HCT116 (cell line): ENCODE results near the gene FAM227A. TPM values are rescaled to one million over a fixed set of nuclear protein-coding genes. Genes with fewer than 3 reads are reported as not detected.

ENCODE experiments used
- ATAC-seq: fragments of 200-7000 bp; cut with Tn5 transposase; 2 replicates; pipeline ENCODE4 v1.9.1; 2020; ENCODE audit warnings: mild to moderate bottlenecking, moderate library complexity
- BruUV-seq: library from RNA; stranded (reverse); fragments of 400-500 nt; replicated peaks from 2 replicates; lab custom pipeline; 2021; lab: Mats Ljungman, UMichigan
- CTCF ChIA-PET: fragments of 300-600 bp; sonication (Branson Sonifier 250); formaldehyde crosslinking; loops from one replicate; lab custom pipeline; 2021; ENCODE audit warnings: antibody characterized with exemption; lab: Charles Lee
- POLR2A ChIA-PET: fragments of 300-600, 350-600 bp; sonication (Branson Sonifier 250); formaldehyde crosslinking; loops from one replicate; lab custom pipeline; 2021; ENCODE audit warnings: antibody characterized with exemption; lab: Charles Lee
- RAD21 ChIA-PET, 2 experiments: fragments of 300-600 bp; sonication (Branson Sonifier 250); formaldehyde crosslinking; loops; one replicate each; lab custom pipeline; 2023; ENCODE audit warnings: low total read pairs in 2 of 2; ENCODE audit not compliant: uncharacterized antibody in 2 of 2, unreplicated experiment in 2 of 2, low non-redundant PET in 1 of 2; lab: Charles Lee
- DNase-seq: peaks from one replicate; pipeline ENCODE4 v3.0.0-alpha.2; 2010; ENCODE audit warnings: low read depth, low spot score
- H2AFZ ChIP-seq: fragments of 200-600 bp; shearing (Covaris generic), sonication (generic); 2 replicates; pipeline ENCODE4 v1.6.1; 2017; ENCODE audit warnings: low read depth, mixed run types, mixed read lengths, antibody characterized with exemption, low read length; ENCODE audit not compliant: poor library complexity, severe bottlenecking
- H3K27ac ChIP-seq: 2 replicates; pipeline ENCODE4 v1.5.1; 2012; ENCODE audit warnings: low read depth, low read length
- H3K27me3 ChIP-seq: fragments of 200-600 bp; sonication (generic); 2 replicates; pipeline ENCODE4 v1.6.1; 2016; ENCODE audit warnings: mixed run types, low read length, mixed read lengths; ENCODE audit not compliant: insufficient read depth
- H3K36me3 ChIP-seq, 2 experiments: fragments of 200-500 bp in 1 of 2; fragments of 200-600 bp in 1 of 2; sonication (Bioruptor generic) in 1 of 2; sonication (generic) in 1 of 2; 2 replicates each; pipeline versions ENCODE4 v1.5.1 to v1.6.1; 2014 to 2016; ENCODE audit warnings: low read length in 2 of 2, inconsistent platforms in 1 of 2, mixed read lengths in 1 of 2, mixed run types in 1 of 2; ENCODE audit not compliant: insufficient read depth in 2 of 2, control insufficient read depth in 1 of 2
- H3K4me1 ChIP-seq, 2 experiments: fragments of 200-600 bp in 1 of 2; sonication (generic) in 1 of 2; 2 replicates each; pipeline versions ENCODE4 v1.5.1 to v1.6.1; 2012 to 2017; ENCODE audit warnings: low read length in 2 of 2, inconsistent platforms in 1 of 2, mild to moderate bottlenecking in 1 of 2, mixed read lengths in 1 of 2, mixed run types in 1 of 2, moderate library complexity in 1 of 2; ENCODE audit not compliant: insufficient read depth in 2 of 2, control insufficient read depth in 1 of 2
- H3K4me2 ChIP-seq: fragments of 200-600 bp; sonication (generic); 2 replicates; pipeline ENCODE4 v1.6.1; 2017; ENCODE audit warnings: mixed run types, low read length, mixed read lengths
- H3K4me3 ChIP-seq, 2 experiments: fragments of 200-600 bp in 1 of 2; sonication (generic) in 1 of 2; replicated peaks in 1 of 2; 2 replicates each; pipeline ENCODE4 v1.5.1; 2011 to 2016; ENCODE audit warnings: low read length in 2 of 2, control low read depth in 1 of 2, low read depth in 1 of 2, mild to moderate bottlenecking in 1 of 2, mixed read lengths in 1 of 2, mixed run types in 1 of 2
- H3K79me2 ChIP-seq: fragments of 200-600 bp; sonication (generic); 2 replicates; pipeline ENCODE4 v1.6.1; 2017; ENCODE audit warnings: mild to moderate bottlenecking, mixed run types, low read length, moderate library complexity, mixed read lengths; ENCODE audit not compliant: insufficient read depth
- H3K9ac ChIP-seq: fragments of 200-600 bp; sonication (generic); 2 replicates; pipeline ENCODE4 v1.6.1; 2016; ENCODE audit warnings: low read length, mixed read lengths
- H3K9me2 ChIP-seq: fragments of 200-600 bp; sonication (generic), shearing (Covaris generic); 2 replicates; pipeline ENCODE4 v1.6.1; 2017; ENCODE audit warnings: mixed run types, mild to moderate bottlenecking, moderate library complexity; ENCODE audit not compliant: insufficient read depth
- H3K9me3 ChIP-seq, 2 experiments: fragments of 200-500 bp in 1 of 2; fragments of 200-600 bp in 1 of 2; sonication (Bioruptor generic) in 1 of 2; sonication (generic) in 1 of 2; 2 replicates each; pipeline ENCODE4 v1.6.1; 2014 to 2017; ENCODE audit warnings: low read length in 2 of 2, mixed read lengths in 2 of 2, inconsistent platforms in 1 of 2, low read depth in 1 of 2, mild to moderate bottlenecking in 1 of 2, mixed run types in 1 of 2, moderate library complexity in 1 of 2; ENCODE audit not compliant: control insufficient read depth in 1 of 2, insufficient read depth in 1 of 2
- H4K20me1 ChIP-seq: fragments of 200-600 bp; sonication (generic), shearing (Covaris generic); 2 replicates; pipeline ENCODE4 v1.6.1; 2017; ENCODE audit warnings: mixed run types, mild to moderate bottlenecking, moderate library complexity; ENCODE audit not compliant: insufficient read depth
- CBX3 ChIP-seq: IDR thresholded peaks from 2 replicates; pipeline ENCODE4 v1.6.1; 2012; ENCODE audit warnings: low read depth
- CEBPB ChIP-seq: IDR thresholded peaks from 2 replicates; pipeline ENCODE4 v1.6.1; 2012; ENCODE audit warnings: low read depth
- EGR1 ChIP-seq: IDR thresholded peaks from 2 replicates; pipeline ENCODE4 v1.6.1; 2012; ENCODE audit warnings: low read depth
- ELF1 ChIP-seq: IDR thresholded peaks from 2 replicates; pipeline ENCODE4 v1.6.1; 2012; ENCODE audit warnings: low read depth, borderline replicate concordance
- EZH2 ChIP-seq: fragments of 200-600 bp; sonication (generic); IDR thresholded peaks from 2 replicates; pipeline ENCODE4 v1.6.1; 2017; ENCODE audit warnings: antibody characterized with exemption, mixed run types
- JUND ChIP-seq: IDR thresholded peaks from 2 replicates; pipeline ENCODE4 v1.6.1; 2012
- POLR2AphosphoS5 ChIP-seq: IDR thresholded peaks from 2 replicates; pipeline ENCODE4 v1.6.1; 2011; ENCODE audit warnings: mild to moderate bottlenecking, low read depth, low read length, moderate library complexity
- RAD21 ChIP-seq: IDR thresholded peaks from 2 replicates; pipeline ENCODE4 v1.6.1; 2012; ENCODE audit warnings: low read depth, mild to moderate bottlenecking
- SIN3A ChIP-seq: IDR thresholded peaks from 2 replicates; pipeline ENCODE4 v1.6.1; 2012; ENCODE audit warnings: low read depth
- SP1 ChIP-seq: IDR thresholded peaks from 2 replicates; pipeline ENCODE4 v1.6.1; 2012; ENCODE audit warnings: low read depth
- SRF ChIP-seq: IDR thresholded peaks from 2 replicates; pipeline ENCODE4 v1.6.1; 2012; ENCODE audit warnings: low read depth
- TCF7L2 ChIP-seq: IDR thresholded peaks from 2 replicates; pipeline ENCODE4 v1.7.0; 2011; ENCODE audit warnings: borderline replicate concordance, inconsistent platforms; ENCODE audit not compliant: insufficient read depth, insufficient read length; ENCODE audit errors: extremely low read depth
- YY1 ChIP-seq: IDR thresholded peaks from 2 replicates; pipeline ENCODE4 v1.6.1; 2011; ENCODE audit warnings: low read length, low read depth, moderate library complexity, mild to moderate bottlenecking; ENCODE audit not compliant: insufficient replicate concordance; ENCODE audit errors: extremely low read depth
- ZFX ChIP-seq: fragments of 450-650 bp; IDR thresholded peaks from 2 replicates; pipeline ENCODE4 v1.6.1; 2017
- ZNF274 ChIP-seq: fragments of 200-500 bp; sonication (Bioruptor generic); IDR thresholded peaks from 2 replicates; pipeline ENCODE4 v1.6.1; 2014; ENCODE audit warnings: mild to moderate bottlenecking, low read depth, low read length, inconsistent platforms
- intact Hi-C: fragments of 100-400 bp; cut with micrococcal nuclease; formaldehyde crosslinking; loops from 2 replicates; pipeline ENCODE4 v1.10.0; 2022
- total RNA-seq: library from RNA; stranded (reverse); gene quantifications from one replicate; pipeline ENCODE4 v1.2.1, GENCODE V29; 2021; ENCODE audit not compliant: unreplicated experiment
- TF ChIP-seq, protein P1 (sequence below), 3 experiments: fragments of 200-600 bp in 1 of 3; sonication (generic) in 1 of 3; IDR thresholded peaks in 2 of 3; conservative IDR thresholded peaks in 1 of 3; 2 replicates each; pipeline ENCODE4 v1.5.1; 2012 to 2017; ENCODE audit warnings: low read depth in 2 of 3, low read length in 2 of 3, antibody characterized with exemption in 1 of 3, borderline replicate concordance in 1 of 3, control low read depth in 1 of 3, mild to moderate bottlenecking in 1 of 3, mixed read lengths in 1 of 3, mixed run types in 1 of 3, moderate library complexity in 1 of 3; ENCODE audit not compliant: insufficient read depth in 1 of 3
- TF ChIP-seq, protein P2 (sequence below): IDR thresholded peaks from 2 replicates; pipeline ENCODE4 v1.6.1; 2012; ENCODE audit warnings: low read depth
- TF ChIP-seq, protein P3 (sequence below): IDR thresholded peaks from 2 replicates; pipeline ENCODE4 v1.6.1; 2012
- TF ChIP-seq, protein P4 (sequence below): IDR thresholded peaks from 2 replicates; pipeline ENCODE4 v1.6.1; 2011; ENCODE audit warnings: mild to moderate bottlenecking, low read length, moderate library complexity; ENCODE audit not compliant: insufficient replicate concordance; ENCODE audit errors: extremely low read depth

FAM227A gene
- total RNA-seq, 1 experiment from 2014 or later = 3.9 TPM

DNA sequence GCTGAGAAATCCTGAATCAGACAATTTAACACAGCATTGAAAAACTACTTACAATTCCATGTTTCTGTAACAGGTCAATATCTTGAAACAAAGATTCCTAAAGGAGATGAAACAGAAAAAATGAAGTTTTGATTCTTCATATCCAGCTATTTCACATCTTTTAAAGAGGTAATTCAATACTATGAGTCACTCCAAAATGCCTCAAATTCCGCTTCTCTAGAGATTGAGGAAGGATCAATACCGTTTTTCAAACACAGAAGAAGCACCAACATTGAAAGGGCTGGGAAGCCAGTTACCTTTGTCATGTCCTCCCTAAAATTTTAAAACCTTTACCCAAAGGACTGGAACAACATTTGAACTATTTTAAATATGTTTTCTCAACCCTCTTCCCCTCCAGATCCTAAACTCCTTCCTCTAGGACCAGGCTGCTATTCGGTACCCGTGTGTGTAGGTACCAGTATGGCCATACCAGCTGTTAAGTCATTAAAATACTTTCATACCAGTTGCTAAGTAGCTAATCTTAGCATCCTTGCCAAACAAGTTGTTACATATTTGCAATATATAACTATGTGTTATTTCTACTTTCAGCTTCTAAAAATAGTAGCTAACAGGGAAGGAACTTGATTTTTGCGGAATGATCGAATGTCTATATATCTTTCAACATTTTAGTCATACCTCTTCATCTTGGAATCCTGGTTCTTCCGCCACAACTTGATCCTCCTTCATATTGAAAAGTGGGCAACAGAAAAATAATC is 88.5 kb downstream of the FAM227A start:
- Histone ChIP-seq H4K20me1 (no peaks in the 10 kb centered on the region), H3K36me3 (no peaks in the 10 kb centered on the region), H3K27me3 (no peaks in the 10 kb centered on the region), H3K4me1 (peaks cover 8 to 17% of the 10 kb centered on the region in 2 experiments; a peak in 3 of 4 replicates), H3K4me2 (no peak overlapping the region), H3K9ac (no peak overlapping the region), H3K27ac (no peak overlapping the region), H3K79me2 (no peaks in the 10 kb centered on the region), H3K4me3 (no peak overlapping the region), H3K9me2 (no peaks in the 10 kb centered on the region), H3K9me3 (no peaks in the 10 kb centered on the region), H2AFZ (no peak overlapping the region)
- CTCF ChIA-PET = interaction anchor here (1.2 kb wide), 1 partner anchor 515 kb away, joined by 3 read pairs; no protein-coding TSS in a partner anchor
- RAD21 ChIA-PET = no interaction called here
- ATAC-seq (no peak), DNase-seq (no peak)
- intact Hi-C loops = no loop called here
- no TSS peak for BruUV-seq
- POLR2A ChIA-PET = interaction anchor here (0.5 kb wide), 1 partner anchor 470 kb away, joined by 4 read pairs; no protein-coding TSS in a partner anchor
- TF ChIP-seq ZFX (no peak), ZNF274 (no peak), JUND (no peak), ELF1 (no peak), YY1 (no peak), SP1 (no peak), SRF (no peak), TCF7L2 (no peak), POLR2AphosphoS5 (no peak), CEBPB (no peak), CBX3 (no peak), EZH2 (no peak), EGR1 (no peak), RAD21 (no peak), SIN3A (no peak)
- TF ChIP-seq, protein P1, sequence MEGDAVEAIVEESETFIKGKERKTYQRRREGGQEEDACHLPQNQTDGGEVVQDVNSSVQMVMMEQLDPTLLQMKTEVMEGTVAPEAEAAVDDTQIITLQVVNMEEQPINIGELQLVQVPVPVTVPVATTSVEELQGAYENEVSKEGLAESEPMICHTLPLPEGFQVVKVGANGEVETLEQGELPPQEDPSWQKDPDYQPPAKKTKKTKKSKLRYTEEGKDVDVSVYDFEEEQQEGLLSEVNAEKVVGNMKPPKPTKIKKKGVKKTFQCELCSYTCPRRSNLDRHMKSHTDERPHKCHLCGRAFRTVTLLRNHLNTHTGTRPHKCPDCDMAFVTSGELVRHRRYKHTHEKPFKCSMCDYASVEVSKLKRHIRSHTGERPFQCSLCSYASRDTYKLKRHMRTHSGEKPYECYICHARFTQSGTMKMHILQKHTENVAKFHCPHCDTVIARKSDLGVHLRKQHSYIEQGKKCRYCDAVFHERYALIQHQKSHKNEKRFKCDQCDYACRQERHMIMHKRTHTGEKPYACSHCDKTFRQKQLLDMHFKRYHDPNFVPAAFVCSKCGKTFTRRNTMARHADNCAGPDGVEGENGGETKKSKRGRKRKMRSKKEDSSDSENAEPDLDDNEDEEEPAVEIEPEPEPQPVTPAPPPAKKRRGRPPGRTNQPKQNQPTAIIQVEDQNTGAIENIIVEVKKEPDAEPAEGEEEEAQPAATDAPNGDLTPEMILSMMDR (IDR thresholded peaks at IDR 0.05 in 2 of 3, conservative IDR thresholded peaks at IDR 0.05 in 1 of 3; ENCODE audit: borderline replicate concordance in 1 of 3, insufficient read depth in 1 of 3, low read depth in 2 of 3, low read length in 2 of 3) = no peak
- TF ChIP-seq, protein P2, sequence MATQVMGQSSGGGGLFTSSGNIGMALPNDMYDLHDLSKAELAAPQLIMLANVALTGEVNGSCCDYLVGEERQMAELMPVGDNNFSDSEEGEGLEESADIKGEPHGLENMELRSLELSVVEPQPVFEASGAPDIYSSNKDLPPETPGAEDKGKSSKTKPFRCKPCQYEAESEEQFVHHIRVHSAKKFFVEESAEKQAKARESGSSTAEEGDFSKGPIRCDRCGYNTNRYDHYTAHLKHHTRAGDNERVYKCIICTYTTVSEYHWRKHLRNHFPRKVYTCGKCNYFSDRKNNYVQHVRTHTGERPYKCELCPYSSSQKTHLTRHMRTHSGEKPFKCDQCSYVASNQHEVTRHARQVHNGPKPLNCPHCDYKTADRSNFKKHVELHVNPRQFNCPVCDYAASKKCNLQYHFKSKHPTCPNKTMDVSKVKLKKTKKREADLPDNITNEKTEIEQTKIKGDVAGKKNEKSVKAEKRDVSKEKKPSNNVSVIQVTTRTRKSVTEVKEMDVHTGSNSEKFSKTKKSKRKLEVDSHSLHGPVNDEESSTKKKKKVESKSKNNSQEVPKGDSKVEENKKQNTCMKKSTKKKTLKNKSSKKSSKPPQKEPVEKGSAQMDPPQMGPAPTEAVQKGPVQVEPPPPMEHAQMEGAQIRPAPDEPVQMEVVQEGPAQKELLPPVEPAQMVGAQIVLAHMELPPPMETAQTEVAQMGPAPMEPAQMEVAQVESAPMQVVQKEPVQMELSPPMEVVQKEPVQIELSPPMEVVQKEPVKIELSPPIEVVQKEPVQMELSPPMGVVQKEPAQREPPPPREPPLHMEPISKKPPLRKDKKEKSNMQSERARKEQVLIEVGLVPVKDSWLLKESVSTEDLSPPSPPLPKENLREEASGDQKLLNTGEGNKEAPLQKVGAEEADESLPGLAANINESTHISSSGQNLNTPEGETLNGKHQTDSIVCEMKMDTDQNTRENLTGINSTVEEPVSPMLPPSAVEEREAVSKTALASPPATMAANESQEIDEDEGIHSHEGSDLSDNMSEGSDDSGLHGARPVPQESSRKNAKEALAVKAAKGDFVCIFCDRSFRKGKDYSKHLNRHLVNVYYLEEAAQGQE = no peak
- TF ChIP-seq, protein P3, sequence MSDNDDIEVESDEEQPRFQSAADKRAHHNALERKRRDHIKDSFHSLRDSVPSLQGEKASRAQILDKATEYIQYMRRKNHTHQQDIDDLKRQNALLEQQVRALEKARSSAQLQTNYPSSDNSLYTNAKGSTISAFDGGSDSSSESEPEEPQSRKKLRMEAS = no peak
- TF ChIP-seq, protein P4, sequence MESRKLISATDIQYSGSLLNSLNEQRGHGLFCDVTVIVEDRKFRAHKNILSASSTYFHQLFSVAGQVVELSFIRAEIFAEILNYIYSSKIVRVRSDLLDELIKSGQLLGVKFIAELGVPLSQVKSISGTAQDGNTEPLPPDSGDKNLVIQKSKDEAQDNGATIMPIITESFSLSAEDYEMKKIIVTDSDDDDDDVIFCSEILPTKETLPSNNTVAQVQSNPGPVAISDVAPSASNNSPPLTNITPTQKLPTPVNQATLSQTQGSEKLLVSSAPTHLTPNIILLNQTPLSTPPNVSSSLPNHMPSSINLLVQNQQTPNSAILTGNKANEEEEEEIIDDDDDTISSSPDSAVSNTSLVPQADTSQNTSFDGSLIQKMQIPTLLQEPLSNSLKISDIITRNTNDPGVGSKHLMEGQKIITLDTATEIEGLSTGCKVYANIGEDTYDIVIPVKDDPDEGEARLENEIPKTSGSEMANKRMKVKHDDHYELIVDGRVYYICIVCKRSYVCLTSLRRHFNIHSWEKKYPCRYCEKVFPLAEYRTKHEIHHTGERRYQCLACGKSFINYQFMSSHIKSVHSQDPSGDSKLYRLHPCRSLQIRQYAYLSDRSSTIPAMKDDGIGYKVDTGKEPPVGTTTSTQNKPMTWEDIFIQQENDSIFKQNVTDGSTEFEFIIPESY = no peak
